Parathyroid adenoma (tissue), 2 donors: ENCODE data around the gene LCN2.

Experiments
- H2AFZ ChIP-seq: fragments of 300-600 bp; sonication (generic); one replicate; pipeline ENCODE4 v1.7.0; 2017; ENCODE audit warnings: antibody characterized with exemption, mild to moderate bottlenecking
- H3K27ac ChIP-seq: fragments of 300-600 bp; sonication (generic); one replicate; pipeline ENCODE4 v1.7.0; 2017
- H3K27me3 ChIP-seq: fragments of 300-600 bp; sonication (generic); one replicate; pipeline ENCODE4 v1.7.0; 2017; ENCODE audit warnings: low read length; ENCODE audit not compliant: control insufficient read depth, insufficient read depth
- H3K36me3 ChIP-seq: fragments of 300-600 bp; sonication (generic); one replicate; pipeline ENCODE4 v1.7.0; 2017; ENCODE audit warnings: low read length; ENCODE audit not compliant: control insufficient read depth, insufficient read depth
- H3K4me1 ChIP-seq: fragments of 300-600 bp; sonication (generic); one replicate; pipeline ENCODE4 v1.7.0; 2017; ENCODE audit warnings: control low read depth
- H3K4me2 ChIP-seq: fragments of 300-600 bp; sonication (generic); one replicate; pipeline ENCODE4 v1.7.0; 2017; ENCODE audit warnings: low read length
- H3K4me3 ChIP-seq: fragments of 300-600 bp; sonication (generic); one replicate; pipeline ENCODE4 v1.7.0; 2017; ENCODE audit warnings: low read depth, low read length
- H3K79me2 ChIP-seq: fragments of 300-600 bp; sonication (generic); one replicate; pipeline ENCODE4 v1.7.0; 2017; ENCODE audit warnings: control low read depth
- H3K9ac ChIP-seq: fragments of 300-600 bp; sonication (generic); one replicate; pipeline ENCODE4 v1.7.0; 2017; ENCODE audit warnings: mild to moderate bottlenecking
- H3K9me3 ChIP-seq: fragments of 300-600 bp; sonication (generic); one replicate; pipeline ENCODE4 v1.7.0; 2017; ENCODE audit warnings: low read length; ENCODE audit not compliant: control insufficient read depth
- TF ChIP-seq, protein P1 (sequence below): fragments of 300-600 bp; sonication (generic); IDR thresholded peaks from one replicate; pipeline ENCODE4 v1.7.0; 2017; ENCODE audit warnings: antibody characterized with exemption, mild to moderate bottlenecking
- donor health status: primary hyperparathyroidism.

LCN2 gene

DNA sequence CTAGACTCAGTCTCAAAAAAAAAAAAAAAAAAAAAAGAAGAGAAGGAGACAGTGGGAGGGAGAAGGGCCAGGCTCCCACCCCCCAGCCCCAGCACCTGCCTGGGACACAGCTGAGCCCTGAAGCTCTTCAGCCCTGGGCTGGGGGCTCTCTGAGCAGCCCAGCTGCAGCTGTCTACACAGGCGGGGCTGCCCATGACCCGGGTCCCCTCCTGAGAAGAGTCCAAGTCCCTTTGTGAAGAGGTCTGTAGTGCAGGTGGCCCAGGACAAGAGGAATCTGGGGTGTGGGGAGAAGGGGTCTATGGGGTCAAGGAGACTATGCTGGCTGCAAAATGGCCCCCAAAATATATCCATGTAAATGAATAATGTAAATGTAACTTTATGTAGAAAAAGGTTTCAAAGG is 6.7 kb upstream of the LCN2 start:
- Histone ChIP-seq H3K36me3 (no peaks in the 10 kb centered on the region), H3K27ac (no peak overlapping the region), H3K4me1 (no peaks in the 10 kb centered on the region), H3K27me3 (no peaks in the 10 kb centered on the region), H2AFZ (no peak overlapping the region), H3K9me3 (no peaks in the 10 kb centered on the region), H3K79me2 (no peaks in the 10 kb centered on the region), H3K9ac (no peak overlapping the region), H3K4me3 (no peak overlapping the region), H3K4me2 (no peak overlapping the region)
- TF ChIP-seq, protein P1, sequence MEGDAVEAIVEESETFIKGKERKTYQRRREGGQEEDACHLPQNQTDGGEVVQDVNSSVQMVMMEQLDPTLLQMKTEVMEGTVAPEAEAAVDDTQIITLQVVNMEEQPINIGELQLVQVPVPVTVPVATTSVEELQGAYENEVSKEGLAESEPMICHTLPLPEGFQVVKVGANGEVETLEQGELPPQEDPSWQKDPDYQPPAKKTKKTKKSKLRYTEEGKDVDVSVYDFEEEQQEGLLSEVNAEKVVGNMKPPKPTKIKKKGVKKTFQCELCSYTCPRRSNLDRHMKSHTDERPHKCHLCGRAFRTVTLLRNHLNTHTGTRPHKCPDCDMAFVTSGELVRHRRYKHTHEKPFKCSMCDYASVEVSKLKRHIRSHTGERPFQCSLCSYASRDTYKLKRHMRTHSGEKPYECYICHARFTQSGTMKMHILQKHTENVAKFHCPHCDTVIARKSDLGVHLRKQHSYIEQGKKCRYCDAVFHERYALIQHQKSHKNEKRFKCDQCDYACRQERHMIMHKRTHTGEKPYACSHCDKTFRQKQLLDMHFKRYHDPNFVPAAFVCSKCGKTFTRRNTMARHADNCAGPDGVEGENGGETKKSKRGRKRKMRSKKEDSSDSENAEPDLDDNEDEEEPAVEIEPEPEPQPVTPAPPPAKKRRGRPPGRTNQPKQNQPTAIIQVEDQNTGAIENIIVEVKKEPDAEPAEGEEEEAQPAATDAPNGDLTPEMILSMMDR, result no peak

DNA sequence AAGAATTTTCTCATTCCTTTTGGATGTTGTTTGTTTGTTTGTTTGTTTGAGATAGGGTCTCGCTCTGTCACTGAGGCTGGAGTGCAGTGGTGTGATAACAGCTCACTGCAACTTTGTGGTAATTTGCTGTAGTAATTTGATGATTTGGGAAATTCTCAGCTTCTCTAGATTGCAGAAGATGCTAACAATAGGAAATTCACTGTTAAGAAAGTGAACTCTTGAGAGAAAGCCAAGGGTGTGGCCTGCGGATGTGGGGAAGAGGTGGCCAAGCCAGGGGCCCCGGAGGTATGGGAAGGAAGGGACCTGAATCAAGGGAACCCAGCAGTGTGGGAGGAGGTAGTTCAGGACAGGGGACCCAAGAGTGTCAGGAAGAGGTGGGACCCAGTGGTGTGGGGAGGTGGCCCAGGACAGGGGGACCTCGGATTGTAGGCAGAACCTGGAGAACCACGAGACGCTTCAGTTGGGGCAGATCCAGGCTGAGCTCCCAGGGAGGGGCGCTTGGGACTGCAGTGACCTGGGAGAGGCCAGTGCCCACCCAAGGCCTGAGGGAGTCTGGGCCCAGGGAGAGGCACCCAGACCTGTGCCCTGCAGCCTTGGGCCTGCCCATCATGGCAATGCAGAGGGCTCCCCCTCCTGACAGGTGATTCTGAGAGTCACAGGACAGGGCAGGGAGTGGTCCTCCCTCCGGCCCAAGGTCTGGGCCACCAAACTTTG is 5.6 kb upstream of the LCN2 start:
- no peak overlapping the region for H3K27ac ChIP-seq
- TF ChIP-seq, protein P1, result no peak

DNA sequence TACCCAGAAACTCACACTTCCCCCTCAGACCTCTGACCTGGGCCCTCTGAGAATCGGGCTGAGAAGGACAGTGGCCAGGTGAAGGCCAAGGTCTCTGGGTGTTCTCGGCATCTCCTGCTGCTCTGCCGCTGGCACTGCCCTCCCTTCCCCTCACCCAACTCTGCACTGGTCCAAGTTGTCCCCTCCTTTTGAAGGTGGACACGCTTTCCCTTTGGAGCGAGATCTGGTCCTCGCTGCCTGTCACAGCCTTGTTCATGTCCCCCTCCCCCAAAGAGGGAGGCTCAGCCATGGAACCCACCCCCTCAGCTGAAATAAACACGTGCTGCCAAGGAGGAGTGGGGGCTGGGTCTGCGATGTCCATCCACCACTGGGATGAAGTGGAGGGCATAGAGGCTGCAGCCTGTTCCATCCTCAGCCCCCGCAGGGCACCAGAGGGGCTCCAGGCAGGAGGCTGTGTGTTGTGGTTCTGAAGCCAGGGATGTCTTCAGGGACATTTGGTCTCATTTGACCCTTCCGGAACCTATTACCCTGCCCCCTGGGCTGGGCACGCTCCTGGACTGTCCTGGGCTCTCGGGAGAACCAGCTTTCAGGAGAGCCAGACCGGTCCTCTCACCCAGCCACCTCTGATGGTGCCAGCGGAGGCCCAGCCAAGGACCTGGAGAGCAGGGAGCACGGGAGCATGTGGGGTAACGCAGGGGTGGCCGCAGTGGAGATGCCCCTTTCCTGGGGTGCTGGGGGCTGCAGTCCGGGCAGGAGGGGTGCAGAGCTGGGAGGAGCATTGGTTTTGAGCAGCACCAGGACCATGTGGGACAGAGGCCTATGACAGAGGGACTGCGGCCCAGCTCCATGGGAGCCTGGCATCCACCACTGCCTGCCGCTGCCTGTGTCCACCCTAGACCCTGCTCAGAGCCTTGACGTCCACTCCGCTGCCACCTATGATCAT is 4.7 kb upstream of the LCN2 start:
- Histone ChIP-seq H3K27ac (no peak overlapping the region), H3K4me1 (no peaks in the 10 kb centered on the region), H3K79me2 (no peaks in the 10 kb centered on the region)

More for the DNA sequence above, 5.6 kb upstream of the LCN2 start:
- H3K4me2 ChIP-seq, result no peak overlapping the region
- H2AFZ ChIP-seq, result no peak overlapping the region
- H3K79me2 ChIP-seq, result no peaks in the 10 kb centered on the region
- H3K36me3 ChIP-seq, result no peaks in the 10 kb centered on the region
- no peak overlapping the region for H3K9ac ChIP-seq
- H3K4me1 ChIP-seq, result no peaks in the 10 kb centered on the region
- H3K27me3 ChIP-seq, result no peaks in the 10 kb centered on the region
- H3K4me3 ChIP-seq, result no peak overlapping the region
- no peaks in the 10 kb centered on the region for H3K9me3 ChIP-seq

DNA sequence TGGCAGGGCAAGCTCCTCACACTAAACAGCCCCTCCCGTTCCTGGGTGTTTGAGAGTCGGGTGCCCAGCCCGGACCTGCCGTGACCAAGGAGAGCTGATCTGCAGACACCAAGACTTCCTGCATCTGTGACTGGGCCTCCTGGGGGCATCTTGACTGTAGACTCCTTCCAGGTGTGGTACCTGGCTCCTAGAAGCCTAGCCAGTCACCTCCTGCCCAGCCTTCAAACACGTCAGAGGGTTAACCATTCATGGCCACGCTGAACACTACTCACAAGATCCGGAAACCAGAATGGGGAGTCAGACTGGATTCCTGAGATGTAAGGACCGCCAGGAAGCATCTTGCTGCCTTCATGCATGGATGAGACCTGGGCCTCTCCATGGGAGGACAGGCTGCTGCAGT is 3.7 kb upstream of the LCN2 start:
- Histone ChIP-seq H3K4me3 (no peak overlapping the region), H3K27me3 (no peaks in the 10 kb centered on the region), H3K9me3 (no peaks in the 10 kb centered on the region), H3K27ac (no peak overlapping the region), H3K4me2 (no peak overlapping the region), H3K4me1 (no peaks in the 10 kb centered on the region), H2AFZ (no peak overlapping the region), H3K9ac (no peak overlapping the region), H3K36me3 (no peaks in the 10 kb centered on the region), H3K79me2 (no peaks in the 10 kb centered on the region)
- TF ChIP-seq, protein P1, result no peak

More for the DNA sequence above, 4.7 kb upstream of the LCN2 start:
- TF ChIP-seq, protein P1, result no peak
- Histone ChIP-seq H3K36me3 (no peaks in the 10 kb centered on the region), H3K27me3 (no peaks in the 10 kb centered on the region), H3K4me2 (no peak overlapping the region), H3K9me3 (no peaks in the 10 kb centered on the region), H2AFZ (no peak overlapping the region), H3K9ac (no peak overlapping the region), H3K4me3 (no peak overlapping the region)
